Mesothelial cell of epicardium (in vitro differentiated cells): Measurements from ENCODE around the gene LPGAT1. TPM values are rescaled to one million over a fixed set of nuclear protein-coding genes. Genes with fewer than 3 reads are reported as not detected.

ENCODE experiments used
- DNase-seq, 2 experiments: peaks; one replicate each; pipeline ENCODE4 v3.0.0; 2021; ENCODE audit warnings: low spot score in 2 of 2; ENCODE audit not compliant: unreplicated experiment in 2 of 2
- H3K27ac Mint-ChIP-seq: 2 replicates; pipeline ENCODE4 v1.8.0; 2021; ENCODE audit warnings: mixed read lengths
- H3K27me3 Mint-ChIP-seq: 2 replicates; pipeline ENCODE4 v1.8.0; 2021; ENCODE audit warnings: low read depth, mixed read lengths
- H3K36me3 Mint-ChIP-seq: 2 replicates; pipeline ENCODE4 v1.8.0; 2021; ENCODE audit warnings: mixed read lengths
- H3K4me1 Mint-ChIP-seq: 2 replicates; pipeline ENCODE4 v1.8.0; 2021; ENCODE audit warnings: mixed read lengths
- H3K4me3 Mint-ChIP-seq: 2 replicates; pipeline ENCODE4 v1.8.0; 2021; ENCODE audit warnings: mild to moderate bottlenecking, moderate library complexity, mixed read lengths
- H3K9me3 Mint-ChIP-seq: 2 replicates; pipeline ENCODE4 v1.8.0; 2021; ENCODE audit warnings: mixed read lengths
- total RNA-seq: library from RNA; stranded (reverse); gene quantifications from 3 replicates; pipeline ENCODE4 v1.2.1, GENCODE V29; 2021
- TF ChIP-seq, protein P1 (sequence below): fragments of 200-600 bp; sonication (generic); IDR thresholded peaks from one replicate; pipeline ENCODE4 v1.5.0; 2021; ENCODE audit warnings: antibody characterized with exemption; ENCODE audit not compliant: unreplicated experiment

LPGAT1 gene
- total RNA-seq, 1 donor from 2014 or later: 29.8 TPM

DNA sequence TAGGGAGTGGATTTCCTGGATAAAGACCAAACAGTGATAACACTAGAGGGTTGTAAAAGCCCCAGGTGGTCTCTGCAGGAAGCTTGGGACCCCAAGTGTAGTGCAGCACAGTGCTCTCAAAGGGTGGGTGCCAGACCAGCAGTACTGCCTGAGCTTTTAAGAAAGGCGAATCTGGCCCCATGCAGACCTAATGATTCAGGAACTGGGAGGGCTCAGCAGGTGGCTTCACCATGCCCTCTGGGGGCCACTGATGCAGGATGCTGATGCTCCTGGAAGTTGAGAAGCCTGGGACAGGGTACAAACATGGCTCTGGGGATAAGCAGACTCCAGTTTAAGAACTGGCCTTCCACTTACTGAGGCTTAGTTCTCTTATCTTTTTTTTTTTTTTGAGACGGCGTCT is 126.0 kb downstream of the LPGAT1 start:
- Mint-ChIP-seq H3K36me3 (no peaks in the 10 kb centered on the region), H3K4me3 (no peak overlapping the region), H3K27ac (no peak overlapping the region), H3K4me1 (peaks cover 10% of the 10 kb centered on the region), H3K9me3 (no peaks in the 10 kb centered on the region), H3K27me3 (peaks cover under 1% of the 10 kb centered on the region)
- TF ChIP-seq, protein P1, sequence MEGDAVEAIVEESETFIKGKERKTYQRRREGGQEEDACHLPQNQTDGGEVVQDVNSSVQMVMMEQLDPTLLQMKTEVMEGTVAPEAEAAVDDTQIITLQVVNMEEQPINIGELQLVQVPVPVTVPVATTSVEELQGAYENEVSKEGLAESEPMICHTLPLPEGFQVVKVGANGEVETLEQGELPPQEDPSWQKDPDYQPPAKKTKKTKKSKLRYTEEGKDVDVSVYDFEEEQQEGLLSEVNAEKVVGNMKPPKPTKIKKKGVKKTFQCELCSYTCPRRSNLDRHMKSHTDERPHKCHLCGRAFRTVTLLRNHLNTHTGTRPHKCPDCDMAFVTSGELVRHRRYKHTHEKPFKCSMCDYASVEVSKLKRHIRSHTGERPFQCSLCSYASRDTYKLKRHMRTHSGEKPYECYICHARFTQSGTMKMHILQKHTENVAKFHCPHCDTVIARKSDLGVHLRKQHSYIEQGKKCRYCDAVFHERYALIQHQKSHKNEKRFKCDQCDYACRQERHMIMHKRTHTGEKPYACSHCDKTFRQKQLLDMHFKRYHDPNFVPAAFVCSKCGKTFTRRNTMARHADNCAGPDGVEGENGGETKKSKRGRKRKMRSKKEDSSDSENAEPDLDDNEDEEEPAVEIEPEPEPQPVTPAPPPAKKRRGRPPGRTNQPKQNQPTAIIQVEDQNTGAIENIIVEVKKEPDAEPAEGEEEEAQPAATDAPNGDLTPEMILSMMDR: no peak
- no peak for DNase-seq

DNA sequence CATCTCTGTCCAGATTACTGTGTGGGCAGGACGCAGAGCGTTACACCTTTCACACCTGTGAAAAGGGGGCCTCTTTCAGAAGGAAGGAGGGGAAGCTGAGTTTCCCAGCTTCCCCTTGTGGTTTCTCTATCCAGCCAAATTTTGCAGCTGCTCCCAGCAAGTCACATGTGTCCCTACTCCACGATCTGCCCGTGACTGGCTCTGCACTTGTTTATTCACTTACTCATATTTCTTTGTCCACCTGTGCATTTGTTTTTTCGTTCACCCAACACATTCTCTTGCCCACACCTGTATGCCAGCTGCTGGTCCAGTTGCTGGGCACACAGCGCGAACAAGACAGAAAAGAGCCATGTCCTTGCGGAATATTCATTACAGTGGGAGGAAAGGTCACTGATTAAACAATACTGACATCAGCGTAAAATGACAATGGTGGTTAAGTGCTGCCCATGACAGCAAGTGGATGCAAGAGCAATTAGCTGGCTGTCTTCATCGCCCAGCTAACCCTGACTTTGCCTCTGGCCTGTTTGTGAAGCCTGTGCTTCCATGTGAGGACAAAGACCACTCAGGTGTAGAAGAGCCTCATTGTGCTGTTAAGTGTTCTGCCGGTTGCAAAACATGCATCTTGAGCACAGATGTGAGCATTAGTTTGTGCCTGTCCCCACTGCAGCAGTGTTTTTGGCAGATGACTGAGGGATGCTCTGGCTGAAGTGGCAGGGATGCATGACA is 126.6 kb downstream of the LPGAT1 start:
- no peak for DNase-seq
- Mint-ChIP-seq H3K27me3 (peaks cover 4% of the 10 kb centered on the region), H3K4me1 (peaks cover 10% of the 10 kb centered on the region), H3K36me3 (no peaks in the 10 kb centered on the region), H3K9me3 (no peaks in the 10 kb centered on the region), H3K4me3 (no peak overlapping the region), H3K27ac (no peak overlapping the region)
- TF ChIP-seq, protein P1: no peak

DNA sequence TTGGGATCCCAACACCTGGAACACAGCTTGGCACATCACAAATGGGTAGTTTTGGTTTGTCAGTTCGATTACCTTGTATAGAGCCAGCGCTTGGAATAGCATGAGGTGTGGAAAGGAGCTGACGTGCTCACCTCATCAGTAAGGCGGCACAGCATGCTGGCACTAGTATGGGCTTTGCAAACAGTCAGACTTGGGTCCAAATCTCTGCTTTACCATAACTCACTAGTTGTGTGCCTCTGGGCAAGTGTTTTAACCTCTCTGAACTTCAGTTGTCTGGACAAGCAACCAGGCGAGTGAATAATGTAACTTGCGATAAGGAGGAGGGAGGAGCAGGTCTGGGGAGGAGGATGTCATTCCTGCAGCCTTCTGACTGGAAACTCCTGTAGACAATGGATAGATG is 128.8 kb downstream of the LPGAT1 start:
- TF ChIP-seq, protein P1: no peak
- no peak for DNase-seq
- Mint-ChIP-seq H3K27me3 (peaks cover 4% of the 10 kb centered on the region), H3K36me3 (no peaks in the 10 kb centered on the region), H3K4me1 (peaks cover 10% of the 10 kb centered on the region), H3K9me3 (no peaks in the 10 kb centered on the region), H3K4me3 (no peak overlapping the region), H3K27ac (no peak overlapping the region)

DNA sequence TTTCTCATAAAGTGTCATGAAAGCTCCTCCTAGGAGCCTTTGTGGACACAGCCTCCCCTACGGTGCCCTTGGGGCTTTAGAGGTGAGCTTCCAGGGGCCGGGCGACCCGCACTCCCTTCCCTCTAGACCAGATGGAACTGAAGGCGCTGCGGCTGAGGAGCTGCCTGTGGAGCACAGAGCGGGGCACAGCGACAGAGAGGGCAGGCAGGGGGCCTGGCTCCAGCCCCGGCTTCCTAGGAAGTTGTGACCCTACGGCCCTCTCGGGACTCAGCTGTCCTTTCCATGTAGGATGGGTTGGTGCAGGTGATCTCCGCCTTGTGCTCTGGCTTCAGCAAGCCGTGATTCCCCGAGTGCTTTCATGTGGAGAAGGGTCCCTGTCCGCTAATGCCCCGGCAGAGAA is 131.5 kb downstream of the LPGAT1 start:
- Mint-ChIP-seq H3K36me3 (no peaks in the 10 kb centered on the region), H3K4me1 (peaks cover 8% of the 10 kb centered on the region), H3K9me3 (peaks cover 3% of the 10 kb centered on the region), H3K27ac (no peak overlapping the region), H3K27me3 (peaks cover 4% of the 10 kb centered on the region), H3K4me3 (peak overlapping the region; percentile 68)
- TF ChIP-seq, protein P1: no peak
- DNase-seq: no peak

DNA sequence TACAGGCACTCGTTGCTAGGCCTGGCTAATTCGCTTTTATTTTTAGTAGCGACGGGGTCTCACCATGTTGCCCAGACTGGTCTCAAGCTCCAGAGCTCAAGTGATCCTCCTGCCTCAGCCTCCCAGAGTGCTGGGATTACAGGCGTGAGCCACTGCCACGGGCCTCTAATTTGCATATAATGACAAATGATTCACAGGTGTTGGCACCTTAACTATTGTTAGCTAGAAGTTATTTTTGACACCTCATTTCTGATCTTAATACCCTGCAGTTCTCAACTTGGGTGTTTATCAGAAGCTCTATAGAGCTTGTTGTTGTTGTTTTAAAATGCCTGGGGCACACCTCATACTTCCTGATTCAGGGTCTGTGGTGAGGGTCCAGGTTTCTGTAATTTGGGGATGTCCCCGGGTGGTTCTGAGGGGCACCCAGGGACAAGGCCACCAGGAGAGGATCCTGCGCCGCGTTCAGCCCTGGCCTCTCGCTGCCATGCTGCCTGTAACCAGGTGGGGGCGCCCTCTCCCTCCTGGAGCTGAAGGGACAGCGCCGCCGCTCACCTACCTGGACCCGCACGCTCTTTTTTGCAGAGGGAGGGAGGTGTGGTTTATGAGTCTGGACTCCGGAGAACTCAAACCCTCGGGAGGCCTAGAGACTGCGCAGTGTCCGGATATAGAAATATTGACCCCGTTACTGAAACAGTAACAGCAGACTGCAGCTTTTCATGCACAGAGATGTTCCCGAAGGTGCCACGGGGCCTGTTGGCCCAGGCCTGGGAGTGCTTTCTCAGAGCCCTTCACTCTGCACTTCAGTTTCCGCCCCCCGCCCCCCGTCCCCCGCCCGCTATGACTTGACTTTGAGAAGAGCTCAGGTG is 132.2 kb downstream of the LPGAT1 start:
- peak; percentile 73 to 92 for DNase-seq
- Mint-ChIP-seq H3K4me3 (peak overlapping the region; percentile 68), H3K36me3 (no peaks in the 10 kb centered on the region), H3K27ac (no peak overlapping the region), H3K4me1 (peaks cover 8% of the 10 kb centered on the region), H3K9me3 (peaks cover 10% of the 10 kb centered on the region), H3K27me3 (peaks cover 4% of the 10 kb centered on the region)
- TF ChIP-seq, protein P1: peak; percentile 90
